OCI-LY7 (cell line): Measurements from ENCODE around the gene ZDHHC19.

ENCODE experiments used
- CTCF ChIP-seq: fragments of 200-600 bp; sonication (generic); conservative IDR thresholded peaks from 2 replicates; pipeline ENCODE4 v1.5.1; 2014; ENCODE audit warnings: mild to moderate bottlenecking, antibody characterized with exemption, low read length, moderate library complexity, mixed read lengths
- EZH2phosphoT487 ChIP-seq: fragments of 200-600 bp; sonication (generic); IDR thresholded peaks from 2 replicates; pipeline ENCODE4 v1.6.1; 2018; ENCODE audit warnings: low read depth, borderline replicate concordance, mild to moderate bottlenecking, mixed run types, antibody characterized with exemption, low read length, moderate library complexity, mixed read lengths

- TF ChIP-seq CTCF (no peak), EZH2phosphoT487 (no peak)
Measured at GRCh38 chr3:196169836-196170240, 41.4 kb downstream of the ZDHHC19 start.
